ENCODE results near the gene VPS13D. TPM values are rescaled to one million over a fixed set of nuclear protein-coding genes. Genes with fewer than 3 reads are reported as not detected.

Gene VPS13D
- polyA plus RNA-seq, 1 of the 3 experiments (the other 2 are of a cell fraction): 15.0 TPM

- Histone ChIP-seq H3K27me3 (ENCODE audit: insufficient read depth) (no peaks in the 10 kb centered on the region), H3K4me1 (ENCODE audit: control insufficient read depth in 1 of 2, insufficient read depth in 2 of 2, low read depth in 1 of 2, low read length in 1 of 2) (peaks cover 6 to 41% of the 10 kb centered on the region in 2 experiments; a peak in 1 of 4 replicates), H3K4me3 (ENCODE audit: low read depth in 2 of 2, low read length in 1 of 2) (no peak overlapping the region), H3K9me3 (no peaks in the 10 kb centered on the region), H3K36me3 (replicated peaks in 1 of 2; ENCODE audit: control insufficient read depth in 1 of 2, insufficient read depth in 2 of 2, low read length in 1 of 2) (peaks cover 0 to 15% of the 10 kb centered on the region in 2 experiments), H2AFZ (ENCODE audit: low read depth) (no peak overlapping the region), H3K9me2 (no peaks in the 10 kb centered on the region), H3K79me2 (ENCODE audit: insufficient read depth) (no peaks in the 10 kb centered on the region), H3K4me2 (no peak overlapping the region), H3K27ac (ENCODE audit: low read depth in 2 of 2, low read length in 1 of 2) (peak overlapping the region in 1 of 2 experiments; percentile 7; a peak in 1 of 4 replicates), H3K9ac (no peak overlapping the region), H3F3A (replicated peaks; ENCODE audit: insufficient read depth) (peaks cover 4% of the 10 kb centered on the region), H4K20me1 (ENCODE audit: insufficient read depth) (no peaks in the 10 kb centered on the region)
- ChIA-PET POLR2A (no interaction called here), CTCF (interaction anchor here (1.0 to 1.5 kb wide), 4 partner anchors 18 to 189 kb away, joined by 3 to 6 read pairs (median 4); no protein-coding TSS in a partner anchor)
- TF ChIP-seq TAF1 (IDR thresholded peaks at IDR 0.05; ENCODE audit: borderline replicate concordance, low read depth, low read length): no peak
- no peak for TF ChIP-seq CTCF (IDR thresholded peaks at IDR 0.05)
- TF ChIP-seq RAD21 (IDR thresholded peaks at IDR 0.05; ENCODE audit: low read length): no peak
- no peak for TF ChIP-seq RXRA (IDR thresholded peaks at IDR 0.05; ENCODE audit: borderline replicate concordance, low read depth)
- no peak for TF ChIP-seq MXI1 (IDR thresholded peaks at IDR 0.05; ENCODE audit: low read depth, low read length)
- TF ChIP-seq POLR2AphosphoS5 (IDR thresholded peaks at IDR 0.05; ENCODE audit: low read depth, low read length): no peak
- TF ChIP-seq JUND (IDR thresholded peaks at IDR 0.05): no peak
- TF ChIP-seq RCOR1 (IDR thresholded peaks at IDR 0.05; ENCODE audit: low read length): no peak
- TF ChIP-seq REST (IDR thresholded peaks at IDR 0.05; ENCODE audit: low read depth, low read length): no peak
- no peak for TF ChIP-seq GATA2 (CRISPR knock-in tag; IDR thresholded peaks at IDR 0.05)
- TF ChIP-seq FOSL2 (IDR thresholded peaks at IDR 0.05; ENCODE audit: borderline replicate concordance, low read depth): no peak
- no peak for TF ChIP-seq EZH2phosphoT487 (IDR thresholded peaks at IDR 0.05; ENCODE audit: borderline replicate concordance, low read depth)
- no peak for DNase-seq
- 91% methylated on average over 8 of the region's 8 CpGs for WGBS (ENCODE audit: low lambda C conversion rate)
Observed at GRCh38 chr1:12503709-12504108, 273.9 kb downstream of the VPS13D start.

Measured in SK-N-SH (cell line).